HG02610 (cell line): ENCODE results near the gene CDH18.

Experiments used
- ATAC-seq: cut with Tn5 transposase; IDR thresholded peaks from one replicate; pipeline ENCODE4 v1.9.1; 2021; ENCODE audit warnings: mild to moderate bottlenecking, moderate library complexity; ENCODE audit not compliant: unreplicated experiment

The CDH18 gene

DNA sequence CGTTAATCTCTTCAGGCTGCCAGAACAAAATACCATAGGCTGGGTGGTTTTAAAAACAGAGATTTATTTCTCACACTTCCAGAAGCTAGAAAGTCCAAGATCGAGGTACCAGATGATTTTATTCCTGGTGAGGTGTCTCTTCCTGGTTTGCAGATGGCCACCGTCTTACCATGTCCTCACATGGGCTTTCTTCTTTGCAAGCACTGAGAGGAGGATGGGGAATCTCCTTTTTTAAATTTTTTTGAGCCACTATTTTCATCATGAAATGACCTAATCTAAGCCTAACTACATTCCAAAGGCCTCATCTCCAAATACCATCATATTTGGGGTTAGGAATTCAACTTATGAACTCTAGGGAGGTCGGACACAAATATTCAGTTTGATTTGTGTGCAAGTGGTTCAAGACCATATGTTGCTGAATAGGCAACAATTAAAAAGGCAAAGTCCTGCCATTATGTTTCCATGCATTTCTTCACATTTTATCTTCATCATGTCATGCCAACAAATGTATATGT, 371.2 kb downstream of the CDH18 start:
- no peak for ATAC-seq

DNA sequence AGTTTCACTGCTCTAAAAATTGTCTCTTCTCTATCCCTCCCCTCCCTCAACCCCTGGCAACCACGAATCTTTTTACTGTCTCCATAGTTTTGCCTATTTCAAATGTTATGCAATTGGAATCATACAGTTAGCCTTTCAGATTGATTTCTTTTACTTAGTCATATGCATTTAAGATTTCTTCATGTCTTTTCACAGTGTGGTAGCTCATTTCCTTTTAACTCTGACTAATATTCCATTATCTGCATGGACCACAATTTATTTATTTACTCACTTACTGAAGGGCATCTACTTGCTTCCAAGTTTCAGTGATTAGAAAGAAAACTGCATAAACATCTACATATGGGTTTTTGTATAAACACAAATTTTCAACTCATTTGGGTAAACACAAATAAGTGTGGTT, 372.3 kb downstream of the CDH18 start:
- no peak for ATAC-seq

DNA sequence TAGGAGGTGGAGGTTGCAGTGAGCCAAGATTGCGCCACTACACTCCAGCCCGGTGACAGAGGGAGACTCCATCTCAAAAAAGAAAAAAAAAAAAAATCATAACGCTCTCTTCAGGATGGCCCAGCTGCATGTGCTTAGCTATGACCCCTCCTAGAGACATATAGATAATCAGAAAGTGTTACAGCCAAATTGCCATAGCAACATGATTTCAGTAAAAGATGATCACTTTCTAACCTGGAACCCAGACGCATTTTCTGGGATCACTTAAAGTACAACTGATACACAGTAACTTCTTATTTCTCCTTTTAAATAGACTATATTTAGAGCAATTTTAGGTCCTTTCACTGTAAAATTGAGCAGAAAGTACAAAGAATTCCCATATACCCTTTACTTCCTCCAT, 372.9 kb downstream of the CDH18 start:
- ATAC-seq = no peak

DNA sequence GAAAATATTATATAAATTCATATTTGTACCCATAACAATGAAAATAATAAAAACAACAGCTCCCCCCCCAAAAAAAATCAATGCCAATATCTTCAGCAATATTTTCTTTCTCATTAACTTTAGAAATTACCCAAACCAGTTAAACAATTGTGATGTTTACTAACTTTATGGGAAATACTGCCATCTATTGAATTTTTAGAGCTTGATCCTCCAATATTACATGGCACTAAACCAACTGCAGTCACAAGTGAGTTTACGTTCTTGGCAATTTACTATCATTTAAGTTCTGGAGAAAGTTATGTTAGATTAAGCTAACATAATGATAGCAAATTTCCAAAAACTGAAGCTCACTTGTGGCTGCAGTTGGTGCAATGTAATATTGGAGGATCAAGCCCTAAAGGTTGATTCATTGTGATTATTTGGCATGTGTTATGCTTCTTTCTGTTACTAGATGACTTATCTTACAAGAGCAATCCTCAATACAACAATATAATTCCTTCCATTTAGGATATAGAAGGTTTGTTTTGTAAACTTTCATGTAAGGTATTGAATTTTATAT, 379.5 kb downstream of the CDH18 start:
- ATAC-seq = no peak

DNA sequence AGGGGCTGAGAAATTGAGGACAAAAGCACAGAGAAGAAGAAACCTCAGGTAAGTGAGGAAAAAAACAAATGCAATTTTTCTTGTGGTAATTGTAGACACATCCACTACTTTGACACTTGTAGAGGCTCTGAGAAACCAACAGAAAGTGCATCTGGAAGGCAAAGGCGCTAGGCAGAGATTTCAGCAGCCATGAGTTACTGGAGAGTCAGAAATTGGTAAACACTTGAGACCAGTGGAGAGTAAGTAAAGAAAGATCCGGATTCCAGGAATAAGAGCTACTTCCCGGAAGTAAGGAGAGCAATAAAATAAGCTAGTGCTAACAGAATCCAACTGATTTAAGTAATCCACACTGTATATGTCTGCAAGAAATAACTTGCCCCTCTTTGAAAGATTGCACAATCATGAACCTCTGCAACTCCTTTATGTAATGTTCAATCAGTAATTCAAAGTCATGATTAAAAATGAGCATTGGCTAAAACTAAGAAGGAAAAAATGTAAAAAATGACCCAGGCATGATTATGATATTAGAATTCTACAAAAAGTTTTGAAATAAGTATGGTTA, 382.1 kb downstream of the CDH18 start:
- no peak for ATAC-seq

DNA sequence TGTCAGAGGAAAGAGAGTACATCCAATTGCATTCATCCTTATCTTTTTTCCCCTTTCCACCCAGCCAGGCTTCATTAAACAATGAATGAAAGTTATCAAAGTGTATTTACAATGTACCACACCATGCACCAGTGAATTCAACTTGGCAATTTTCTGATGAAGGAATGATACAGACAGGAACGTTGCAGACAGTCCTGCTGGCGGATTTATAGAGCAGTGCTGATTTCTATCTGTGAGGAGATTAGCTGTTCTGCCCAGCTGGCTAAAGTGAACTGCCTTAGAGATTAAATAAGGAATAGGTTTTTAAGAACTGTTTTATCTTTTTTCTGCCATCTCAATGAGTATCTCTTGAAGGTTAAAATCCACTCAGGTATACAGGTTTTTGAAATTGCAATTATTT, 403.9 kb downstream of the CDH18 start:
- no peak for ATAC-seq

DNA sequence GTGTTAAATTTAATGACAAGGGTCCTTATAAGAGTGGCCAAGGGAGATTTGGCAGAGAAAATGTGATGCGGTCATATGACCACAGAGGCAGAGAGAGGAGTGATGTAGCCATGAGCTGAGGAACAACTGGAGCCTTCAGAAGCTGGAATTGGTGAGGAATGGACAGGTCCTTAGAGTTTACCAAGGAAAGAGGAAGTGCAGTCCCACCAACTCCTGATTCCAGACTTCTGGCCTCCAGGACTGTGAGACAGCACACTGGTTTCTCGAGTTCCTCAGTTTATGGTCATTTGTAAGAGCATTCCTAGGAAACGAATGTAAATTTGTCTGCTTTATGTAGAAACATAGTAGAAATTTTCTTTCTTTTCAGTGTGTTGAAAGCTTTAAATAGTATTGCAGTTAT, 410.1 kb downstream of the CDH18 start:
- no peak for ATAC-seq

DNA sequence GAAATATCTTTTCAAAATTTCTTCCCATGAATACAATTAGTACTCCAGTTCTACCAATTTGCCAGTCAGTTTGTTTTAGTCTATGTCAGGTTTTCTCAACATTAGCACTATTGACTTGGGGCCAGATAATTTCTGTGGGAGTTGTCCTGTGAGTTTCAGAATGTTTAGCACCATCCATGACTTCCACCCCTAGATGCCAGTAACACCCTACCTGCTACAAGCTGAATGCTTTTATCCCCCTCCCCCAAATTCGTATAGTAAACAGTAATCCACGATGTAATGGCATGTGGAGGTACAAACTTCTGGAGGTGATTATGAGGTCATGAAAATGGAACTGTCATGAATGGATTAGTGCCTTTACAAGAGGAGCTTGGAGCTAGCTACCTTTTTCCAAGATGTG, 420.0 kb downstream of the CDH18 start:
- no peak for ATAC-seq

DNA sequence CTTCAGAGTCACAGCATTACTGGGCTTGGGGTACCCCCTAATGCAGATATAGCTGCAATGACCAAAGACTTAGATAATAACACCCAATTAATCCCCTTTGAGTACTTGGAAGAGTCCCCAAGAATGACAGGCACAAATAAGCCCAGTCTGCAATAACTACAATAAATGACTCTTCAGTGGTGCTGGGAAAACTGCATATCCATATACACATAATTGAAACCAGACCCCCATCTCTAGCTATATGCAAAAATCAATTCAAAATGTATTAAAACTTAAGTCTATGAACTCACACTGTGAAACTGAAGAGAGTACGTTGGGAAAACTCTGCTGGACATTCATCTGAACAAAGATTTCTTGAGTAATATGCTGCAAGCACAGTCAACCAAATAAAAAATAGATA, 422.5 kb downstream of the CDH18 start:
- no peak for ATAC-seq

DNA sequence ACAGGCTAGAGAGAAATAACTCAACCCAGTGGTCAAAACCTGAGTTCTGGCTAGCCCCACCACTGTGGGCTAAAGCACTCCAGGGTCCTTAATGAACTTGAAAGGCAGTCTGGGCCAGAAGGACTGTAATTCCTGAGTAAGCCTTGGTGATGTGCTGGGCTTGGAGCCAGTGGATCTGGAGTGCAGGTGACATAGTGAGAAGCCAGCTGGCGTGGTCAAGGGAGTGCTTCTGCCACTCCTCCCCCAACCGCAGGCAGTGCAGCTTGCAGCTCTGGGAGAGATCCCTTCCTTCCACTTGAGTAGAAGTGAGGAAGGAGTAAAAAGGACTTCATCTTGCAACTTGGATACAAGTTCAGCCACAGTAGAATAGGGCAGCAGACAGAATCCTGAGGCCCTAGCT, 424.0 kb downstream of the CDH18 start:
- ATAC-seq = no peak

DNA sequence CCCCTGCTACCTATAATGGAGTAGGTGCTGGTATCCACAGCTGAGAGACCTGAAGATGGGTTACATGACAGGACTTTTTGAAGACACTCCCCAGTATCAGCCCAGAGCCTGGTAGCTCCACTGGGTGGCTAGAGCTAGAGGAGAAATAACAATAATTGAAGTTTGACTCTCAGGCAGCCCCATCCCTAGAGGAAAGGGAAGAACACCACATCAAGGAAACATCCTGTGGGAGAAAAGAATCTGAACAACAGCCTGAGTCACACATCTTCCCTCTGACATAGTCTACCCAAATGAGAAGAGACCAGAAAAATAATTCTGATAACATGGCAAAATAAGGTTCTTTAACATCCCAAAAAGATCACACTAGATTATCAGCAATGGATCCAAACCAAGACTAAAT, 432.1 kb downstream of the CDH18 start:
- ATAC-seq = no peak

DNA sequence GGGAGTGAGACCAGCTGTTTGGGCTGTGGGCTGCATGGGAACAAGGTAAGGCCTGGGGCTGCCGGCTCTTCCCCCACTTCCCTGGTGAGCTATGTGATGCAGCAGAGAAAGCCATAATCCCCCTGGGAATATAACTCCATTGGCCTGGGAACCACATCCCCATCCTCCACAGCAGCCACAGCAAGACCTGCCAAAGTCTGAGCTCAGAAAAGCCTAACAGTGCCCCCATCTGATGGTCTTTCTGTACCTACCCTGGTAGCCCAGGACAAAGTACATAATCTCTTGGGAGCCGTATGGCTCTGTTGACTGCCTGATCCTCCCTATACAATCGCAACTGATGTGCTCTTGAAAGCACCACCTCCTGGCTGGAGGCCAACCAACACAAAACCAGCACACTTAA, 432.6 kb downstream of the CDH18 start:
- ATAC-seq = no peak

DNA sequence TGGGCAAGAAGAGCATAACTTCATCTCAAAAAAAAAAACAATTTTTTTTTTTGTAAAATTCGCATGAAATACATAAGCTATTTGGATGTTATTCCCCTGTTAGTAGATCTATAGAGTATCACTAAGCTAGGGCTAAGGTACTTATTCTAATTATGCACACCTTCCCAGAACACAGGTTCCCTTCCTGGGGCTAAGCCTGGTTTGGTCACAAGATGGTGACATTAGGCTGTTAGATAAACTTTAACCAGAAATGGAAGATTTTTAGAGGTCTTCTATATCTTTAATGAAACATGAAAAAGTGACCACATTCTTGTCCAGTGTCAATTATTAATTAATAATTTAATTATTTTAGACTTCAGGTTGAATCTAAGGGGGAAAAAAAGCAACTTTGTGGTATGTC, 433.5 kb downstream of the CDH18 start:
- ATAC-seq = no peak

DNA sequence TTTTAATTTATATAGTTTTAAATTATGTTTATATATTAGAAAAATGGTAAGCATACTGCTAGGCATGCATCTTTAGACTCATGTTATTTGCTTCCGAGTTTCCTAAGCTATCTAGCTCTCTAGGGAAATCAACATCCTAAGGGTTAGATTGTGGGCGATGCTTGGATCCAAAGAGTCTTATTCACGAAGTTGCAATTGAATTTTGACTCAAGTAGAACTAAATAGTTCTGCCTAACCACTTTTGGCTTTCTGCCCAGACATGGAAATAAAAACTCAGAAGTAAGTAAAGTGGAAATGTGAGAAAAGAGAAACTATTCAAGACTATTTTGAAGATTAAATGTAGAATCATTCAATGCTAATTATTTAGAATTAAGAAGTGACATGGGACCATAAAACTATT, 440.4 kb downstream of the CDH18 start:
- no peak for ATAC-seq

DNA sequence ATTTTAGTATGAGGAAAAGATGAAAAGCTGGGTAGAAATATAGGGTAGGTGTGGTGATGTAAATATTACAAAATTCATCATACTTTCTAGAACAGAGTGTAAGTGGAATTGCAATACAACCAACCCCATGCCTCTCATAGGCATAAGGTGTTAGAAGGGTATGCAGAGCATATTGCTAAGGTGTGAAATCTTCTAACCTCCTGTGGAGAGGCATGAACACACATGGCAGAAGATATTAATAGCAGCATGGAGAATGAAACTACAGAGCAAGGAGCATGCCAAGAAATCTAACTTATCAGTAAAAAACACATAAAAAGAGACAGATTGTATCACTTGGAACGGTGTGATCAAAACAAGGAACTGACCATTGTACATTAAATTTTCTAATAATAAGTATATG, 441.5 kb downstream of the CDH18 start:
- ATAC-seq = no peak

DNA sequence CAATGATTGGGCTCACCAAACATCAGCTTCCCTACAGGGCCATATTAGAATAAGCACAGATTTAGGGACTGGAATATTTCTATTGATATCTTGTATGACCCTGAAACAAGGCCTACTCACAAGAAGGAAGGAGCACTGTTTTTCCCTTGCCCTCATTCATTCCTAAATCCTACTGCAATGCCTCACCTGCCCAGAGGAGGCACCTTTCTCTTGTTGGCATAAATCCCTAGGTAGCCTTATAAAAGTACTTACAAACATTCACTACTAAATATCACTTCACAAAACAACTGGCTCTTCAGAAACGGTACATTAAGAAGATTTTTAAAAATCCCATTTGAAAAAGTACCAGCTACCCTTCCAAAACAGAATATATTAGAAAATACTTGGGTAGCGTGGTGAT, 449.4 kb downstream of the CDH18 start:
- ATAC-seq = no peak

DNA sequence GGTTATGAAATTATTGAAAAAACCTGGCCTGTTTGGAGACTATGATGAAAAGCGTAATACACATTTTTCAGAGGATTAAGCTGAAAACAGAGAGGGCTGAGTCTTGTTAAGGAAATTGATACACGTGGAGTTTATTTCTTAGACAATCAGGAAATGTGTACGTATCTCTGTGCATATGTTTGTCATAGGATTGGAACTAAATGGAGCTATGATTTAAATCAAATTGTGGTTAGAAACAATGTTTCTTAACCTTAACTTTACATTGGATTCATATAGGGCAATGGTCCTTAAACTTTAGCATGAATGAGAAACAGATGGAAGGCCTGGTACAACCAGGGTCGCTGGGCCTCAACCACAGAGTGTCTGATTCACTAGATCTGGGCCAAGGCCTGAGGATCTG, 451.6 kb downstream of the CDH18 start:
- no peak for ATAC-seq

DNA sequence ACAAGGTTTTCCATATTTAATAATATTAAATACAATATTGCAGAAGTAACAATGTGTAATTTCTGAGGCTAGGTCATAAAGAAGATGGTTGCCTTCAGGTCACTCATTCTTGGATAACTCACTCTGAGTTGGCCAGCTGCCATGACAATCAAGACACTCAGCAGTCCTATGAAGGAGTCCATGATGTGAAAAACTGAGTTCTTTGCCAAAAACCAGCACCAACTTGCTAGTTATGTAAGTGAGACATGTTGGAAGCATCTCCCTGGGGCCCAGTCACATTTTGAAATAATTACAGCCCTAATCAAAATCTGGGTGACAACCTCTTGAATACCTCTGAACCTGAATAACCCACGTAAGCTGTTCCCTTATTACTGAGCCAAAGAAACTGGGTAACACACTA, 453.2 kb downstream of the CDH18 start:
- no peak for ATAC-seq

DNA sequence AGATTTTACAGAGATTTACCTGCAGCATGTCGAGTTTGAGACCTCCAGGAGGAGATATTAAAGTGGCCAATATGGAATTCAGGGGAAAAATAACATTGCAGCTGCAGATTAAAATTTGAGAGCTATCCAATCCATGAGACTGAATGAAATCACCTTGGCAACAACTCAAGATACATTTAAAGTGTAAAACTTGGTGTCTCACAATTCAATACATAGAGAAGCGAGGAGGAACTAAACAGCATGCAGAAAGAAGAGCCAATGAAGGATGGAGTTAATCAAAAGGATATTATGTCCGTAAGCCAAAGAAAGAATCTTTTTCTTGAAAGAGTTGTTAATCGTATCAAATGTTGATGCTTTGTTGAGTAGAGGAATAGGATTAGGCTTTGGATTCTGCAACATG, 455.1 kb downstream of the CDH18 start:
- ATAC-seq = no peak

DNA sequence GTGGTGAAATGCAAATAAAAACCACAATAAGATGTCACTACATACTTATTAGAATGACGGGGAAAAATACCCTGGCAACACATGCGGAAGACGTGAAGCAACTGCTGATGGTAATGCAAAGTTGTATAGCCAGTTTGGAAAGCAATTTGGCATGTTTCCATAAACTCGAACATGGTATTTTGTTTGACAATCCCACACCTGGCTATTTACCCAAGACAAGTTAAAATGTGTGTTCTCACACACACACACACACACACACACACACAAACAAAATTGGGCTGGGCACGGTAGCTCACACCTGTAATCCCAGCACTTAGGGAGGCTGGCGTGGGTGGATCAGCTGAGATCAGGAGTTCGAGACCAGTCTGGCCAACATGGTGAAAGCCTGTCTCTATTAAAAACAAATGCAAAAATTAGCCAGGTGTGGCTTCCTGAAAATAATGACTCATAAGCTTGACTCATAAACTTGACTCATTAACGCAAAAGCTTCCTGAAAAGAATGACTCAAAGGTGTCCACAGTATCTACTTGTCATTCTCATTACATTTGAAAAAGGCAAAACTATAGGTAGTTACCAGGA, 456.5 kb downstream of the CDH18 start:
- no peak for ATAC-seq

DNA sequence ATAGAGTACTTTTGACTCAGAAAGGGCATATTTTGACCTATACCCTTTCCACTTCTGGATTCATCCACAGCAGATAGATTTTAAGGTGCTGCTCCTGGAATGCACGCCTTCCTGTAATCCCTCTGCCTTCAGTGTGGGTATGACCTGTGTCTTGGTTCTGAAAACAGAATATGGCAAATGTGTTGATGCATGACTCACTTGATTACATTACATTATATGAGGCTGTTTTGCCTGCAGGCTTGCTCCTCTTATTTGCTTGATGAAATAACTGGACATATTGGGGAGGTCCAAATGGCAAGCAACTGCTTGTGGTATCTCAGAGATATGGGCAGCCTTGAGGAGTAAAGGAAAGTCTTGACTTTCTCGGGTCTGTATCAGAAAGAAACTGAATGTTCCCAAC, 468.6 kb downstream of the CDH18 start:
- ATAC-seq = no peak

DNA sequence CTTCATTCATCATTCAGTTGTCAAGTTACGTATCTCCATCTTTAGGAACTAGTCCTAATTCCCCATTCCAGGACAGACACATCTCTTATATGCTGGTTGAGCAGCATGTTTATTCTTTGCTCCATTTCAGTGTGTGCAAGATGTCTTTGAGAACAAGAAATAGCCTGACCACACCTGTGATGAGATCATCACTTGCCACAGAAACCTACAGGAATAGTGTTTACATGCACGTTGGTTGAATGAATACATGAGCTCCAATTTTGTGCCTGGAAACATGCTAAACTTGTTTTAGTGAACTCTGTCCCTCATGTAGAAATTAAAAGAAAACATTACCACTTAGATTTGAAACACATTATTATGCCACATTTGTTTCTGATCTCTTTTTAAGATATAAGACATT, 489.1 kb downstream of the CDH18 start:
- no peak for ATAC-seq

DNA sequence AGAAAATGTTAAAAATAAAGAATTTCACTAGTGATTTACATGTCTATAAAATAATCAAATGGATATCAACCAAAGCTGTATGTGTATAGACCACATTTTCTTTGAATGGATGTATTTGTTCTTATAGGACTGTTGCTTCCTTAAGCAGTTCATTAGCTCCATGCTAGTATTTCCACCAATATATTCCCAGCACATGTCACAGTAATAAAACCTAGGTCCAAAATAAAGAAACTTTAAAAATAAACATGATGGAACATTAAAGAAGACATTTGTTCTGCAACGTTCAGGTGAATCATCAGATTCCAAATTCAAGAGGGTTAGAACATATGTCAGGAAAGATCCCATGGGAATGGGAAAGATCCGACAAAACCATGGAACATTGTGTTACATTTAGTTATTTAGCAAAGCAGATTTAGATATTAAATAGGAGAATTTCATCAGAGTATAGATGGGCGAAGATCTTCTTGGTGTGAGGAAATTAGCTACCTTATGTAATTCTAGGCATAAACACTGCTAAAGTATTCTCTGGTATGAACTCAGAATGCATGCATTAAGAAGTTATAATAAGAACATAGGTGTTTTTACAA, 490.7 kb downstream of the CDH18 start:
- no peak for ATAC-seq
